GM12892 (cell line): ENCODE results near the gene LPAR5.

Experiments used
- DNase-seq: peaks from one replicate; pipeline ENCODE4 v3.0.0; 2011; ENCODE audit not compliant: insufficient read length
- FAIRE-seq: peaks from 2 replicates; lab custom pipeline; 2011; peaks lifted over from hg19 to GRCh38; lab: Jason Lieb, UNC
- POLR2A ChIP-seq: IDR thresholded peaks from 2 replicates; pipeline ENCODE4 v1.6.1; 2011; ENCODE audit warnings: low read depth, low read length, control low read depth
- POLR2AphosphoS5 ChIP-seq: IDR thresholded peaks from 2 replicates; pipeline ENCODE4 v1.6.1; 2011; ENCODE audit warnings: low read depth, low read length, control low read depth
- TAF1 ChIP-seq: IDR thresholded peaks from 2 replicates; pipeline ENCODE4 v1.6.1; 2011; ENCODE audit warnings: low read depth, mild to moderate bottlenecking, control low read depth, low read length, borderline replicate concordance

Gene LPAR5

DNA sequence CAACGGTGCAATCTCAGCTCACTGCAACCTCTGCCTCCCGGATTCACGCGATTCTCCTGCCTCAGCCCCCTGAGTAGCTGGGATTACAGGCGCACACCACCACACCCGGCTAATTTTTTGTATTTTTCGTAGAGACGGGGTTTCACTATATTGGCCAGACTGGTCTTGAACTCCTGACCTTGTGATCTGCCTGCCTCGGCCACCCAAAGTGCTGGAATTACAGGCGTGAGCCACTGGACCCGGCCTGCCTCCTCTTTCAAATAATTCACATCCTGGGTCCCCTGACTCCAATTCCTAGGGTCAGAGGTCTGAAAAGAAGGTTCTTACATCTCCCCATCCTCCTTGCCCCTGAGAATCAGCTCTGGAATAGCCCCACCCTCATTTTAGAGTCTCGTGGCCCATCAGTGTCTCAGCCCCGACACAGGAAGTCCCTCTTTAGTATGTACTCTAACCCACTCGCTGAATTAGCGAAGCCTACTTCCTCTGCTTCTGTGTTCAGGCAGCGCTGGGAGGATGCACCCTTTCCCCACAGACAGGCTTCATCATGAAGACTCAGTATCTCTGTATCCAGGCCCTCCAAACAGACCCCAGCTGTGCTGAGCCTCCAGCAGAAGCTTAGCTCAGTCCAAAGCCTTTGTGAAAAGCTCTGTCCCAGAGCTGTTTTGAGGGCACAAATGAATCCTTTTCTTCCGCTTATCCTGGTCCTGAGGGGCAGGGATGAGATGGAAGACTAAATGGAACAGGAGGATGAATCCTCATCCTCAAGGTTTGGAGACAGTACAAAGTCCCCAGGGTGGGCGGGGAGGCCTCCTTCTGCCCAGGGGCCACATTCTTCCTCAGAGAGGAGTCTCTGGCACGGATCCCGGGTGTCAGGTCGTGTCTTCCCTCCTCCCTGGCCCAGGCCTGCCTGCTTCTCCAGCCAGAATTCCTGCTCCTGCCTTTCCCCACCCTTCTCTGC, 3.5 kb downstream of the LPAR5 start:
- DNase-seq: no peak
- peak; percentile 49; the same call in 1 of the 2 replicates for TF ChIP-seq TAF1
- TF ChIP-seq POLR2A: peak; percentile 73
- peak; percentile 67 for TF ChIP-seq POLR2AphosphoS5
- FAIRE-seq: peak; percentile 94

DNA sequence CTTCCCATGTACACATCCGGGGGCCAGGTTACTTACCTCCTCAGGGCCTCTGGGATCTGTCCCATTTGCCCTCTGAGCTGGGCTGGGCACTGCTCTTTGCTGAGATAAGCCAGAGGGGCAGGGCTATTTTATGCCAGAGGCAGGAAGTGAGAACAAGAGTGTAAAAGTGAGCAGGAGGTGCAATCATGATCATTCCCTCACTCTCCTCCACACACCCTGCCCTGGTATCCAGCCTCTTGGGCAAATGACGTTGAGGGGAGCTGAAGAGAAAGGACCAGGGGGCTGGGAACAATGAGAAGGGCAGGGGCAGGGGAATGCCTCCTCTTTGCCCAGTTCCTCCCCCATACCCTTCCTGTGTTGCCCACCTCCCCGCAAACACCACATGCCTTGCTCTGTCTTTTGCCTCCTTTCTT, 4.2 kb downstream of the LPAR5 start:
- FAIRE-seq (peak; percentile 60), DNase-seq (no peak)
- no peak for TF ChIP-seq POLR2A
- no peak for TF ChIP-seq TAF1
- TF ChIP-seq POLR2AphosphoS5: no peak; the same call in 1 of the 2 replicates

DNA sequence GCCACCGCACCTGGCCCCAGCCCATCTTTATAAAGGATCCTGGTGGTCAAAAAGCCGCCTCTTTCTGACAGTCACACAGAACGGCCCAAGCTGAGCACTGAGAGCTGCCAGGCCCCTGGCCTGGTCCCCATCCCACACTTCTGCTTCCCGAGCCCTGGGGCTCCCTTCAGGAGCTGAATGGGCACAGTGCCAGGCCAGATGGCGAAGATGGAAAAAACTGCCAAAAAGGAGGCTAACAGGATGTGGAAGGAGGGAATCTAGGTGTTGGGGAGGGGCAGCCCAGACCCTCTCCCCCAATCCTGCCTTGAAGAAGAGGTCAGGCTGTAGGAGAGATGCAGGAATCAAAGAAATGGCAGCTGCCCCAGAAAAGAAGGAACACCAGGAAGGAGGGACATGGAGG, 5.0 kb downstream of the LPAR5 start:
- TF ChIP-seq POLR2A (no peak), TAF1 (no peak), POLR2AphosphoS5 (no peak)
- DNase-seq: no peak
- FAIRE-seq: no peak

DNA sequence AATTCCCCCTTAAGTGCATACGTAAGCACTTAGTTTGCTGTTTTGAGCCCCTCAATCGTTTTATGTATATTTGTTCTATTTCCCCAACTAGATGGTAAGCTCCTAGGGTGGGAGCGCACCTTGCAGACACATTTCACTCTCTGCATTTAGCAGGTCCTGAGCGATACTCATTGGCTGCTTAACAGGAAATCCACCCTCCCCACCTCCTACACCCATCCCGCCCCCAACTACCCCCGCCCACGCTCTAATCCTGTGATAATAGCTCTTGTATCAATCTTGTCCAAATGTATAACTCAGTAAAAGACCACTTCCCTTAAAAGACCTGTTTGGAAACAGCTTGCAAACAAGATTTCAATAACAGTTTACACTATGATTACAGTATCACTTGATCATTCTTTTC, 8.1 kb downstream of the LPAR5 start:
- TF ChIP-seq POLR2AphosphoS5 (no peak), TAF1 (no peak), POLR2A (no peak)
- no peak for DNase-seq
- FAIRE-seq: no peak

DNA sequence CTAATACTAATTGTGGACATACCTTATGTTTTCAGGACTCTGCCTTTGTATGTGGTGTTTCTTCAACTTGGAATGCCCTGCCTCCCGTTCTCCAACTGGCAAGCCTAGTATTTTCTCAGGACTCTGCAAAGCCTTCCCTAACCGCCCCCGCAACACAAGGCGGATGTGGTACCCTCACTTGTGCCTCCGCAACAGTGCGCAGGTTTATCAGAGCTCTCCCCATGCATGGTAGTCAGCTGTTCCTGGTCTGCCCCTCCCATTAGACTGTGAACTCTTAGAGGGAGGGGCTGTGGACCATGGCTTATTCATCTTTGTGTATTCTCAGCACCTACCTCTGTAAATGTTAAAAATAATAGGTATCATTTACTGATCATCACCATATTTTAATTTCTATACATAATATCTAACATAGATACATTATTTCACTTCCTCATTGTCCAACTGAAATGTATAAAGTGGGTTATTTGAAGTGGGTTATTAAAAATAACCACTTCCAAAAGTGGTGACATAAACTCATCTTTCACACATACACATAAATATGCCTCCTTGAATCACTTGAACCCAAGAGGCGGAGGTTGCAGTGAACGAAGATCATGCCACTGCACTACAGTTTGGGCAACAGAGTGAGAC, 9.0 kb downstream of the LPAR5 start:
- no peak for FAIRE-seq
- no peak for DNase-seq
- no peak for TF ChIP-seq TAF1
- TF ChIP-seq POLR2AphosphoS5: no peak
- no peak for TF ChIP-seq POLR2A

DNA sequence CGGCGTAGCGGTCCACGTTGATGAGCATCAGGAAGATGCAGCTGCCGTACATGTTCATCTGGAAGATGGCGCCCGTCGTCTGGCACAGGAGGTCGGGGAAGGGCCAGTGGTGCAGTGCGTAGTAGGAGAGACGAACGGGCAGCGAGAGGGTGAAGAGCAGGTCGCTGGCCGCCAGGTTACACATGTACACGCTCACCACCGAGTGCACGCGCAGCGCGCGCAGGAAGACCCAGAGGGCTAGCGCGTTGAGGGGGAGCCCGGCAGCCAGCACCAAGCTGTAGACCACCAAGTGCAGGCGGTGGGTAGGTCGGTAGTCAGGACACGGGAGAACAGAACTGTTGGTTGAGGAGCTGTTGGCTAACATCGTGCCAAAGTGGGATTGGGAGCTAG, 14.9 kb downstream of the LPAR5 start:
- FAIRE-seq: no peak
- DNase-seq: no peak
- TF ChIP-seq POLR2A (no peak), POLR2AphosphoS5 (no peak), TAF1 (no peak)

DNA sequence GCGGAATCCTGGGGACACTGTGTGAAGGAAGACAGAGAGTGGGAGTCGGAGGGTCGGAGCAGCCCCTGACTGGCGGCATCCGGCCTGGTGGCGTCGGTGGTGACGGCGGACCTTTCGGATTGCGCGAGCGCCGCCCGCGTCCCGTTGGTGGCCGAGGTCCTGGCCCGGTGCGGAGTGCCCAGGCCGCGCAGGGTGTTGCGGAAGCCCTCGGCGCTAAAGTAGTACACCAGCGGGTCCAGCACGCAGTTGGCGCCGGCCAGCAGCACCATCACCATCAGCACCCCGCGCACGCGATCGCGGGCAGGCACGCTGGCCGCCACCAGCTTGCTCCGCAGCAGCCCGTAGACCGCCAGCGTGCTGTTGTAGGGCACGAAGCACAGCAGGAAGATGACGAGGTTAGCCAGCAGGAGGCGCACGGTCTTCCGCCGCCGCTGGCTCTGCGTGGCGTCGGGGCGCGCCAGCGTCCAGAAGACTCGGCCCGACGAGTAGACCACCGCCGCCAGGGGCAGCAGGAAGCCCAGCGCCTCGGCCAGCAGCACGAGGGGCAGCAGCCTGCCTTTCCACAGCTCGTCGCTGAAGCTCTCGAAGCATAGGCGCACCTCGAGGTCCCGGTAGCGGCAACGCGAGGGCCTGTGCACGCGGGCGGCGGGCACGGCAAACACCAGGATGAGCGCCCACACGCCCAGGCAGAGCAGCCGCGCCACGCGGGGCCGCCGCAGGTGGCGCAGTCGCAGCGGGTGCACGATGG, 15.4 kb downstream of the LPAR5 start:
- DNase-seq (no peak), FAIRE-seq (no peak)
- TF ChIP-seq TAF1 (no peak), POLR2A (no peak), POLR2AphosphoS5 (no peak)

DNA sequence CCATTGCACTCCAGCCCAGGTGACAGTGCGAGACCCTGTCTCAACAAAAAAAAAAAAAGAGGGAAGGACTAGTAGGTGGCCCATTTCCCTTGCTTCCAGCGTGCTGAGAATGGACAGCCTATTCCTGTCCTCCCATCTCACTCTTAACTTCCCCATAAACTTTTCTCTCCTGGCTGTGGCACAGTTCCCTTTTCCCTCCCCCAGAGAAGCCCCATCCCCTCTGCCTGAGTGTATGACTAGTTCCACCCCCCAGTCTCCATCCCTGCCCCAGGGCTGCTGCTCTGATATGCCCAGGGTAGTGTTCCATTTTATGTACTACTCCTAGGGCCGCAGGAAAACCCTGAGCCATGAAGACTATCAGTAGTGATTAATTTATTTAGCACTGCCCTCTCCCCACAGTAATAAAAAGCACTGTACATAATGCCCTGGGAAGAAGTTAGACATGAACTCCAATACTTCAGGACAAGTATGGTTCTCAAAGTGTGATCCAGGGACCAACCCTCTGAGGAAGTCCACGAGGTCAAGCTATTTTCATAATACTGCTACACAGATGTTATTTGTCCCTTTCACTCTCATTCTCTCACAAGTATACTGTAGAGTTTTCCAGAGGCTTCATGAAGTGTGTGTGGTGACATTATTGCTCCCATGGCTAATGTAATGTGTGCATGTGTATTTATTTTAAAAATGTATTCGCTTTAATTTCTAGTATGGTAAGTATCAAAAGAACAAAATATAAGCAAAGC, 17.1 kb downstream of the LPAR5 start:
- no peak for DNase-seq
- FAIRE-seq: no peak
- TF ChIP-seq TAF1 (no peak), POLR2AphosphoS5 (no peak), POLR2A (no peak)

DNA sequence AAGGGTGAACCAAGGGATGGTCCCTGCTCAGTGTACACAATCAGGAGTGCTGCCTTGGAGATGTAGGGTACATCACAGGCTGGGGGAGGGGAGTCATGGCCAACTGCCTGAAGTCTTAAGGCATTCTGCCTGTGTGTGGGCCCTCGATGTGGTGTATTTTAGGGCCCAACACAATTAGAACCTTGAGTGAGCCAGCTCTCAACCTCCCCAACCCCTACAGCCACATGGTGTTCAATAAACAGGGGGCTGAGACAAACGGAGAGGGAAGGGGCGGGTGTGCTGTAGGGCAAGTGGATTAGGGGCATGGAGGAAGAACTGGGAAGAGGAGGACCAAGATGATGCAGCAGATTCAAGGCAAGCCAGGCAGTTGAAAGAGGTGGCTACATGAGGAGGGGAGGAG, 20.0 kb downstream of the LPAR5 start:
- TF ChIP-seq TAF1 (no peak), POLR2AphosphoS5 (no peak), POLR2A (no peak)
- no peak for DNase-seq
- FAIRE-seq: no peak

DNA sequence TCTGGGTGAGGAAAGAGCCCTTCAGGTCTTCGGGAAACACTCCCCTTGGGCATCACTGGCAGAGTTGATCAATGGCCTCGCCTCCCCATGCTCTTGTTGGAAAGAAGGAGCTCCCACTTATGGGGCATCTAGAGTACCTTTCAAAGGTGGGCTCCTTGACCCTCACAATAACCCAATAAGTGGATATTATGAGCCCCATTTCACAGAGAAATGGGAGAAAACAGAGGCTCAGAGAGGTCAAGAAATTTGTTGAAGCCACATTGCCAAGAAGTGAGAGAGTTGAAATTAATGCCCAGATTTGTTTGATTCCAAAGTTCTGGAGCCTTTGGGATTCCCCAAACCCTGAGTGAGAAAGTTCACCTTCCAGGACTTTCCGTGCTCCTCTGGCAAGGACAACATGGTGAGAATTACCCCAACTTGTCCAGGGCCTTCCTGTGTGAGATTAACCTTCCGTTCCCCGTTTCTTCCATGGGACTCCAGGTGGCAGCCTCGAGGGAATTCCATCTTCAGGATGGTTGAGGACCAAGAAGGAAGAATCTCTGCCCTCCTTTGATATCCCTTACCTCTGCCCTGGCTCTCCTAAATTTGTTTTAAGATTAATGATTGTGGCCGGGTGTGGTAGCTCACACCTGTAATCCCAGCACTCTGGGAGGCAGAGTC, 21.1 kb downstream of the LPAR5 start:
- DNase-seq (no peak), FAIRE-seq (no peak)
- TF ChIP-seq POLR2AphosphoS5: no peak
- no peak for TF ChIP-seq POLR2A
- TF ChIP-seq TAF1: no peak
